Measurements from ENCODE around the gene ANTXR2.
A peak's percentile ranks its signal among the peaks of the same experiment; 100 is the strongest.
"Not testable (repeated sequence)": the region's sequence is repeated elsewhere in the genome, so short reads cannot be mapped to it uniquely, and the experiment has no call there.

ANTXR2 gene

GRCh38 chr4:80072744-80073472, at the start of gene ANTXR2:
Gene ANTXR2 (minus strand): TSS chr4:80073229. CDS start chr4:80072560, 669 bp downstream.
- DNase-seq (ENCODE audit: low read depth), result peak; percentile 93

- DNase-seq (ENCODE audit: low read depth), result not testable (repeated sequence)
Observed at GRCh38 chr4:80121815-80122214, 48.8 kb upstream of the ANTXR2 start.

DNA sequence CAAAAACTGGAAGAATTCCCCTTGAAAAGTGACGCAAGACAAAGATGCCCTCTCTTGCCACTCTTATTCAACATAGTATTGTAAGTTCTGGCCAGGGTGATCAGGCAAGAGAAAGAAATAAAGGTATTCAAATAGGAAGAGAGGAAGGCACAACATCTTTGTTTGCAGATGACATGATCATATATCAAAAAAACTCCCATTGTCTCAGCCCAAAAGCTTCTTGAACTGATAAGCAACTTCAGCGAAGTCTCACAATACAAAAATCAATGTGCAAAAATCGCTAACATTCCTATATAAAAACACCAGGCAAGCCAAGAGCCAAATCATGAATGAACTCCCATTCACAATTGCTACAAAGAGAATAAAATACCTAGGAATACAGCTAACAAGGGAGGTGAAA, 46.6 kb upstream of the ANTXR2 start:
- not testable (repeated sequence) for DNase-seq (ENCODE audit: low read depth)

DNA sequence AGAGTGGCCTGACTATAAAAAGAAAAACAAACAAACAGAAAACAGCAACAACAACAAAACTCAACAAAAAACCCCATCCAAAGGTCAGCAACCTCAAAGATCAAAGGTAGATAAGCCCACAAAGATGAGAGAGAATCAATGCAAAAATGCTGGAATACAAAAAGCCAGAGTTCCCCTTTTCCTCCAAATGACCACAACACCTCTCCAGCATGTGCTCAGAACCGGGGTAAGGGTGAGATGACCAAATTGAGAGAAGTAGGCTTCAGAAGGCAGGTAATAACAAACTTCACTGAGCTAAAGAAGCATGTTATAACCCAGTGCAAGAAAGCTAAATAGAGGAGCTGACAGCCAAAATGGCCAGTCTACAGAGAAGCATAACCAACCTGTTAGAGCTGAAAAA, 43.5 kb upstream of the ANTXR2 start:
- no peak for DNase-seq (ENCODE audit: low read depth)

DNA sequence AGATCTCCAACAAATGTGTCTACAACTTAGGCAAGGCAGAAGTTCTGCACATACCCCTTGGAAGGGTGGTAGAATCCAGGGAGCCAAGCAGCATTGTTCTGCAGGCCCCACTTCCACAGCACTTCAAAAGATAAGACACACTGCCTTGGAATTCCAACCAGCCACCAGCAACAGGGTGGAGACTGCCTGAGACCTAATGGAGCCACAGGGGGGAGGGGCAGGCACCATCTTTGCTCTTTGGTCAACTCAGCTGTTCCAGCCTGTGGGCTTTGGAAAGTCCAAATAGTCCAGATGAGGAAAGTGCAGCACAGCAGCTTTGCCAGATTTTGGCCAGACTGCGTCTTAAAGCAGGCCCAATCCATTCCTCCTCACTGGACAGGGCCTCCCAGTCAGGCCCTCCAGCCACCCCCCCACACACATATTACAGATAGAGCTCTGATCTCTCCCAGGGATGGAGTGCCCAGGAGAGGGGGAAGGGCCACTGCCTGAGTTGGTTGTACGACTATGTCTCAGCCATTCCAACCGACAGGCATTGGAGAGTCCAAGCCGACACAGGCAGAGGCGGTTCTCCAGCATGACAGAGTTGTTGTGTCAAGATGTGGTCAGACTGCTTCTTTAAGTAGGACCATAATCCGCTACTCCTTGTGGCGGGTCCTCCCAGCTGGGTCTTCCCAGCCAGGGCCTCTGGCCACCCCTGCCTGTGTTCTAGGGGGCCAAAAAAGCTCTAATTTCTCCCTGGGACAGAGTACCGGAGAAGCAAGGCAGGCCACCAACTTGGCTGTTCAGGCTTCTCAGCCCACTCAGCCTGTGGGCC, 42.5 kb upstream of the ANTXR2 start:
- peak; percentile 31 for DNase-seq (ENCODE audit: low read depth)

- DNase-seq (ENCODE audit: low read depth), result no peak
Observed at GRCh38 chr4:80114732-80115265, 41.8 kb upstream of the ANTXR2 start.

GRCh38 chr4:80113615-80114014, 40.6 kb upstream of the ANTXR2 start:
- no peak for DNase-seq (ENCODE audit: low read depth)

DNA sequence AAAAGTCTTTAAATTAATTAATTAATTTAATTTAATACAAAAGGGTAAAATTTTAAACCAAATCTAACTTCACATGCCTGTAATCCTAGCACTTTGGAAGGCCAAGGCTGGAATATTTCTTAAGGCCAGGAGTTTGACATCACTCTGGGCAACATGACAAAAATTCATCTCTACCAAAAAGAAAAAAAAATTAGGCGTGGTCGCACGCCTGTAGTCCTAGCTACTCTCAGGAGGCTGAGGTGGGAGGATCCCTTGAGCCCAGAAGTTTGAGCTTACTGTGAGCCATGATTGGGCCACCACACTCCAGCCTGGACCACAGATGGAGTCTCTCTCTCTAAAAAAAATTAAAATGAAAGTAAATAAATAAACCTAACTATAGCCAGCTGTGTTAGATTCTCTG, 39.2 kb upstream of the ANTXR2 start:
- DNase-seq (ENCODE audit: low read depth), result no peak

GRCh38 chr4:80111276-80111675, 38.2 kb upstream of the ANTXR2 start:
- no peak for DNase-seq (ENCODE audit: low read depth)

- no peak for DNase-seq (ENCODE audit: low read depth)
Observed at GRCh38 chr4:80107374-80107773, 34.3 kb upstream of the ANTXR2 start.

- DNase-seq (ENCODE audit: low read depth), result no peak
Observed at GRCh38 chr4:80104927-80105326, 31.9 kb upstream of the ANTXR2 start.

- no peak for DNase-seq (ENCODE audit: low read depth)
Observed at GRCh38 chr4:80103629-80104028, 30.6 kb upstream of the ANTXR2 start.

DNA sequence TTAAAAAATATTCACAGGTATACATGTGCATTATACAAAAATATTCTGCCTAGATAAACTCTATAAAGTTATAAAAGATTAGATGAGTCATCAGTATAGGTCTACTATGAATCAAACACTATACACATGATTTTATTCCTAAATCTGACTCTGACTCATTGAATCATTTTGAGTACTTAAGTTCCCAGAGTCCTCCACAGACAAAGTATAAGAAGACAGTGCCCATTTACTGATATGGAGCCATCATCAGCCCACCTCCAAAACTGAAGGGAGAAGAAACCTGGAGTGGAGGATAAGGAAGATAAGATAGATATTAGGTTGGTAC, 28.7 kb upstream of the ANTXR2 start:
- peak; percentile 72 for DNase-seq (ENCODE audit: low read depth)

GRCh38 chr4:80101071-80101791, 28.2 kb upstream of the ANTXR2 start:
- DNase-seq (ENCODE audit: low read depth), result peak; percentile 53

DNA sequence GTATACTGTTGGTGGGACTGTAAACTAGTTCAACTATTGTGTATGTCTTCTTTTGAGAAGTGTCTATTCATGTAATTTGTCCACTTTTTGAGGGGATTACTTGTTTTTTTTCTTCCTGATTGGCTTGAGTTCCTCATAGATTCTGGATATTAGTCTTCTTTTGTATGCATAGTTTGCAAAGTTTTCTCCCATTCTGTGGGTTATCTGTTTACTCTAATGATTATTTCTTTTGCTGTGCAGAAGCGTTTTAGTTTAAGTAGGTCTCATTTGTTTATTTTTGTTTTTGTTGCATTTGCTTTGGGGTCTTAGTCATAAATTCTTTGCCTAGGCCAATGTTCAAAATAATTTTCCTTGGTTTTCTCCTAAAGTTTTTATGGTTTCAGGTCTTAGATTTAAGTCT, 26.6 kb upstream of the ANTXR2 start:
- DNase-seq (ENCODE audit: low read depth), result peak; percentile 25

DNA sequence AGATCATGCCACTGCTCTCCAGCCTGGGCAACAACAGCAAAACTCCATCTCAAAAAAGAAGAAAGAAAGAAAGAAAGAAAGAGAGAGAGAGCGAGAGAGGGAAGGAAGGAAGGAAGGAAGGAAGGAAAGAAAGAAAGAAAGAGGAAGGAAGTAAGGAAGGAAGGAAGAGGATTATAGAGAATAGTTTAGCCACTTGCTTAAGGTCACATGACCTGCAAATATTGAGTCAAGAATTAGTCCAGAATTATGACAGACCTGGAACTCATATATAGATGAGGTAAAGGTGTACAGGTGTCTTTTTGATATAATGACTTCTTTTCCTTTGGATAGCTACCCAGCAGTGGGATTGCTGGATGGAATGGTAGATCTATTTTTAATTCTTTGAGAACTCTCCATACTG, 25.6 kb upstream of the ANTXR2 start:
- DNase-seq (ENCODE audit: low read depth), result no peak

- DNase-seq (ENCODE audit: low read depth), result peak; percentile 81
Observed at GRCh38 chr4:80097400-80098177, 24.6 kb upstream of the ANTXR2 start.

- no peak for DNase-seq (ENCODE audit: low read depth)
Observed at GRCh38 chr4:80096175-80096850, 23.3 kb upstream of the ANTXR2 start.

GRCh38 chr4:80094191-80094590, 21.2 kb upstream of the ANTXR2 start:
- no peak for DNase-seq (ENCODE audit: low read depth)

DNA sequence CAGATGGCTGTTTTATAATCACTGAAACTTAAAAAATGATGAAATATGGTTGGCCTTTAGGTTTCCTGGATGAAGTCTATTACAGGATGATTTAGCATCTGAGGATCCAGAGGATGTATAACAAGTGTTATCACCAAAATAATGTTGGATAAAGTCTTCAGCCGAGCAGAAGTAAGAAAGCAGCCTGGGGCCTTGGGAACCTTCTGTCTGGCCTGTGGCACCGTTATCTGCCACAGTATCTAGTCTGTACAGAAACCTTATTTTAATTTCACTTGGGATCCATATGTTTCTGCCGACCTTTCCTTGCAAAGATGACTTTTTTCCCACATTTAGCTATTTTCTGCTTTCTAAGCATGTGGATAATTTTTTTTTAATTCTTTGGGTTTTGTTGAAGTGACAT, 20.5 kb upstream of the ANTXR2 start:
- DNase-seq (ENCODE audit: low read depth), result no peak

- DNase-seq (ENCODE audit: low read depth), result no peak
Observed at GRCh38 chr4:80092847-80093246, 19.8 kb upstream of the ANTXR2 start.

All from ELR (cell line).